GM18909 (cell line): ENCODE results near the gene FXYD6.

Experiments used
- ATAC-seq: cut with Tn5 transposase; IDR thresholded peaks from one replicate; pipeline ENCODE4 v1.9.1; 2021; ENCODE audit warnings: mild to moderate bottlenecking; ENCODE audit not compliant: unreplicated experiment, poor library complexity

Gene FXYD6

DNA sequence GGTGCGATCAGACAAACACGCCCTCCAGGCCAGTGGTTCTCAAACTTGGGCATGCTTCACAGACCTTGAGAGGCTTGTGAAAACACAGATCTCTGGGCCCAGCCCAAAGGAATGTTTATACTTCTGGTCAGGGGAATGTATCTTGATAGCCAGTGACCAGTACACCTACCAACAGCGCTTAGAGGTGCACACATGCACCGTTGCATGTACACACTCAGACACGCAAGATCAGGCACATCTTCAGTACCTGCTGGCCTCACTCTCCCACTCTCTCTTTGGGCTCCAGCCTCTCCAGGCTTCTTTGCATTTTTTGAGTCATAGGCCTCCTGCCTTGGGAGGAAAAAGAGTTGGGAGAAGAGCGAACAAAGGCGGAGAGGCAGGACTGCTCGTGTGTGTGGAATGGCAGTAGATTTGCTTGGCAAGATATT lies 11.7 kb upstream of the FXYD6 start:
- no peak for ATAC-seq

DNA sequence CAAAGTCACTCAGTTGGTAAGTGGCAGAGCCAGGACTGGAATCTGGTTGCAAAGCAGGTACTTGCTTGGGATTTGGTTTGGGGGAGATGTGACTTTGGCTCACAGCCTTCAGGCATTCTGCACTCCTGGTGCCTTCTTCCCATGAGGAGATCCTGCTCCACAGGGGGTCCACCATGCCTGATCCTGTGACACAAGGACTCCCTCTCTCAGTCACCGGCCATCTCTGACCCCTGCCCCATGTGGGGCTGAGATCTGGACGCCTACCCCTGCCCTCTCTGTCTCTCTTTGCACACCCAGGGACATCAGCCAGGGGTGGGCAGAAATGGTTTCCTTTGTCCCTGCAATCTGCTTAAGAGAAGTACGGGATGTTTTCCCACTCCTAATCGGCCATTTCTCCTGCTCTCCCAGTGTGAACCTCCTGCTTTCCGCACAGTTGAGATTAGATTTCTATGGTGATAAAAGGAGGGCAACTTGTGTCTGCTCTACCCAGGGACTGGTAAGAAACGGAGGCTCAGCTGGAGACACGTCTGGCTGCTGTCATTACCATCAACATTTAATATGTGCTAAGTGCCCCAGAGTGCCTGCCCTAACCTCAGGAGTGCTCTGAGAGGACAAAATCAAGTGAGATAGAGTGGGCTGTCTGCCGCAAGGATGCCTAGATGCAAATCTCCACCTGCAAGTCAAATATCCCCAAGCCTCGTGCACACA lies 11.1 kb upstream of the FXYD6 start:
- ATAC-seq, result no peak

DNA sequence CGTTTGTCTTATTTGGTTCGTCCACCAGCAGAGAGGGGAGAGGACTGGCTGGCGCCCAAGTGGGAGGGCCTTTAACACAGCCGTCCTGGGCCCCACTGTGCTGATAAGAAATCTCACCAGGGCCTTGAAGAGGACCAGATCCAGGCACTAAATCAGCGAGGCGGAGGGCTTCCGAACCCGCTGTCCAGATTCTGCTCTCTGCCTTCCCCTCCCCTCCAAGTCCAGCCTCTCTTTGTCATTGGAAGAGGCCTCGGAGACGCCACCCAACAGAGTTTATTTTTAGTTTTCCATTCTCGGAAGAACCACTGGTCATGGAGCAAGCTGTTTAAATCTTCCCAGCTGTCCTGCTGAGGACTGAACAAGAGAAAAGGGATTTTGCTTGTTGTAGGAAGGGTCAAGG lies 9.3 kb upstream of the FXYD6 start:
- no peak for ATAC-seq

DNA sequence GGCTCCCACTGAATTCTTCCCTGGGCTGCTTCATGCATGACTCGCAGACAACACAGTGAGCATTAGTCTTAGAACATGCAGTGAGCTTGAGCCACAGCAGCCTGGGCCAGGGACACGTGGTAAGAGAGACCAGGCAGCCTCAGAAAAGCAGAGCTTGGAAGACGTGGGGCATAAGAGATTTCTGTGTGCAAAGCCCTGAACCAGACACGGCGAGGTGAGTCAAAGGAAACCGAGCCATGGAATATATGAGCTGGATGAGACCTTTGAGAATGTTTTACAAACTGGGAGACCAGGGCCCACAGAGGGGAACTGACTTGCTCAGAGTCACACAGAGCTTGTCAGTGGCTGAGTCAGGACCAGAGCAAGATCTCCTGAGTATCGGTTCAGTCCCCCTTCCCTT lies 8.5 kb upstream of the FXYD6 start:
- no peak for ATAC-seq

DNA sequence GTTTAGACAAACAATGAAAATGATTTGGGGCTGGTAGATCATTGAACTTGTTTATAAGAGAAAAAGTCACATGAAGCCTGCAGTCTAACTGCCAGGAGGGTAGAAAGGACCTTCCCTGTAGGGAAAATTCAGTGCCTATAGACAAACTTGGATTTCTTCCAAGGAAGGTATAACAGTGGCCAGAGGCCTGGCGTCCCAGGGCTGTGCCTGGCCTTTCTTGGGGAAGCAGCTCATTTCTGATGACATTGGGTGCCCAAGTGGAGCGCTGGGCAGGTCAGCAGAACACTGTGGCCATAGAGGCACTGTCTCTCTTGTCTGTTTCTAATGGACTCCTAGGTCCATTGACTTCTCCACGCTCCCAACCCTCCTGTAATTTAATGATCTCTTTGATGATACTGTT lies 6.6 kb upstream of the FXYD6 start:
- ATAC-seq, result no peak

DNA sequence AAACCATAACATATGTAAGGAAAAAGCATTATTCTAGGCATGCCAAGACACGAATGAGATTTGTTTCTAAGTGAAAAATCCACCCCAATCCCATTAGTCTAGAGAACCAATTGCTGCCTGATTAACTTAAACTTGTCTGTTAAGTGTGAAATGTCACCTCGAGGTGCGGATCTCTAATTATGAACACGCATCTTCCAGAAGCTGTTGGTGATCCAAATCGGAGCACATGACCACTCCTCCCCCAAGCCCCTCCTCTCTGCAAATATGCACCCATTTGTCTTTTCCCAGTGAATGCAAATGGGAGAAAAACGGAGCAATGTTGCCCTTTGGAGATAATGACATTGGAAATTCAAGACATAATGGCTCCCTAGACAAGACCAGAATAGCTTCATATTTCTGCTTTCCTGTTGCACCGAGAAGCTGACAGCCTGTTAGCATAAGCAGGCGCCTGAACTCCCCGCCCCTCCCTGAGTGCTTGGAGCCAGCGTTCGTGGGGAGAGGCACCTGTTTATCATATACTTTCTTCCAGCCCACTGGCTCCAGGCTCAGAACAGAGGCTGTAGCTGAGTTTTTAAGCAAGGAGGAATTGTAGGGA lies 6.0 kb upstream of the FXYD6 start:
- no peak for ATAC-seq

DNA sequence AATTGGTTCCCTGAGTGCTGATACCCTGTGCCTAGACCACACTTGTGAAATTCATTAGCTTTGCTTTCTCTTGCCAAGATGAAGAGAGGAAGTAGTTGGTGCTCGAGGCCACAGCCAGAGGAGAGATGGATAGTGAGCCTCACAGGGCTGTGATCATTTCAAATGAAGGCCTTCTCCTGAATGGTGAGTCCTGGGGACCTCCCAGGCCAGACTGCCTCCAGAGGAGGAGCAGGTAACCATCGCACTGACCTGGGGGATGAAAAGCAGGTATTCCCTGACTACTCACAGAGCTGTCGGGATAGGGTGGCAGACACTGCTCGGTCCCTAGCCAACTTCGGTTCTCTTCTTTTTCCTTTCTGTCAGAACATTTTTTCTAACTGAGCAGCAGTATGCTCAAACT lies 4.8 kb upstream of the FXYD6 start:
- ATAC-seq, result no peak

DNA sequence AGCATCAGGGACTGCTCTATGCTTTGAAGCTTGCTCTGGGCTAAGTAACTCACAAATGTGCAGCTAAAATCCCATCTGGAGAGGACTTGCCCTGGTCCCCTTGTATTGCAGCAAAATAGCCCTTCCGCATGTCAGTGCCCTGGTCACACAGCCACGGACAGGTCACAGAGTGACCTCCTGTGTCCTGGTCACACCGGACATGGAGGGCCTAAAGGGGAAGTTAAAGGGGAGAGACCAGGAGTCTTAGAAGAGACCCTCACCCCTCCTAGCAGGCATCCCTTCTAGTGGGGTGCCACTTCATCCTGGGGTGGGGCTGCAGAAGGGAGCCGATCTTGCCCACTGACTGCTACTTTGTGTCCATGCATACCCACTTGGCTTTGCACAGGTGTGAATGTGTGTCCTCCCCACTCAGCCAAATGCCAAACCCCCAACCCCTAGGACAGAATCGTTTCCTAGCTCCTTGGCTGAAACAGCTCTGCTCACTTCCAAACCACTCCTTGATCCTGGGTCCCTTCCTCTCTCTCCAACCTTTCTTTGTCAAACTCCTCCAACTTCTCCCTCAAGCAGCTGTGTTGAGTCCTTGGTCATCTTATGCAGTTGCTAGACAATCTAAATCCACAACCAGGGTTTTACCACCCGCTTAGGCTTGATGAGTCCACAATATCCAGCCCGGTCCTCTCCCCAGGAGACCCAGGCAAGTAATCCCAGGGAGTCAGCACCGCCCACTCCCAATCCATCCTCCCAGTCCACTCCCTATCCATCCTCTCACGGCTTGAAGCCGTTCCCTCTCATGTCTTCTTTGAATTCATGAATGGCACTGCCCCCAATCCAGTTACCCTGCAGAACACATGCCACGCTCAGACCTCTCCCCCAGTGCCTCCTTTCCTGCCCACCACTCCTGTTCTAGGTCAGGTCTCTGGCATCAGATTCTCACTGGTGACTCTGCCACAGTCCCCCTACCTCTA lies 3.3 kb upstream of the FXYD6 start:
- ATAC-seq, result no peak

DNA sequence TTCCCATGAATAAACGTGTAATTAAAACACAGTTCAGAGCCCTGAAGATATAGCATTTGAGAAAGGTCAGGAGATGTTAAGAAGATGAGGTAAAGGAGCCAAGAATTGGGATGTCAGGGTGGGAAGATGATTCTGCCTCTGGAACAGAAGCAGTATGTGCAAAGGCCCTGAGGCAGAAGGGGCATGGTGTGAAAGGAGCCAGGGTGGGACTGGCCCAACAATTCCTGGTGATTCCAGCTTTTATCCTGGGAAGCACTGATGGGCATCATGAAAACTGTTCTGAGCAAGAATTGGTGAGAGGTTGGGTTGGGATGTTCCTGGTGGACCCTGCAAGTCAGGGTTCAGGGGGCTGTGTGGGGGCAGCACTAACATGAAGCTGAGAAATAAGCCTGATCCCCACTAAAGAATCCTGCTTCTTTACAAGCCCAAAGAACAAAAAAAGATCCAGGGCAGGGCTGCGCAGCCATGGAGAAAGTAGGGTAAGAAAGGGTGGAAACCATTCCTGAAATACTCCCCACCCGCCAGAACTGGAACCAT lies 2.5 kb upstream of the FXYD6 start:
- ATAC-seq, result no peak

DNA sequence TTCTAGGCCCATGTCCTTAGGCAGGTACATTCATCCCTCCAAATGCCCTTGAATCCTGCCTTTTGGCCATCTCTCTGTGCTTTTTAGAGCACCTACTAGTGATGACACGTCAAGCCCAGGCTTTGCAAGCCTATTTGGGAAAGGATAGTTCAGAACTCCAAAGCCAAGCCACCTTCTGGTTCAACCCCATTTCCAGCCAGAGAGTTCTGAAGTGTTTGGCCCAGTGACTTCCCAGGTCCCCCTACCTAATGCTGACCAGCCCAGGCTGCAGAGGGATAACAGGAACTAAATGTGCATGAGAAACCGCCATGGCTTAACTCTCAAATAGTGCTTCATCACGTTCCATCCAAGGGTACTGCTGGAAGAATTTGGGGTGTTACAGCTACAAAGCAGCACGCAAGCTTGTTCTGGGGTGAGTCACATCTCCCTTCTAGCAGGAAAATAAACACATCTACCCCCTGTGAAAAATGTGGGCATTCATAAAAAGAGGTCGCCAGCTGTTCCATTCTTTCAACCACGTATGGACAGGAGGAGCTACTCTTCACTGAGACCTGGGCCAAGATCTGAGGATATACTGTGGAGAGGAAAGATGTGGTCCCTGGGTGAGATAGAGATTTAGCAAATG lies 2.0 kb upstream of the FXYD6 start:
- no peak for ATAC-seq

DNA sequence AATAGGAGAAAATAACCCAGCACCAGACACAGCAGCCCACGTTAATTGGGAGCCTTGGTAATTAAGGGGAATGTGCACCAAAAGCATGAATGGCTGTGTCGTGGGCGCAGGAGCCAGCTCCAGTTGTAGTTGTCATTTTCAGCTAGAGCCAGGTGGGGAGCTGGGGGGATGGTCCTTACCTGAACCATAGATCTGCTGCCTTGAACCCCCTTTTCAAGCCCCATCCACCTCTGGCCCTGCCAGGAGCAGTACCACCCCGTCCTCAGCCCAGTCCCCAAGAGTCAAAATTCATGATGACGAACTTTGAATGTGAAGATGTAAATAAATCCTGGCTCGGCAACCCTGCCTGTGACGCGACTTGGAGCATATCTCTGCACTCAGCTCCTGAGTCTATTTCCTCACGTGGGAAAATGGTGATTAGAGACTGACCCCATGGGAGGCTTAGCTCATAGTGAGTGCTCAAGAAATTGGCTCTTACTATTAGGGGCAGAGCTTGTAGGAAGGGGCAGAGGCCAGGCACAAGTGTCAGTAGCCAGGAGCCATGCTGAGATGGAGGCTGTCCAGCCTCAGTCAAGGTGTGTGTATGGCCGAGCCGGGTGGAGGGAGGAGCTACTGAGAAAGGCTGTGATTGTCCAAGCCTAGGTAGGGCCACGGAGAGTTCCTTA lies 794 bp upstream of the FXYD6 start:
- ATAC-seq, result no peak

DNA sequence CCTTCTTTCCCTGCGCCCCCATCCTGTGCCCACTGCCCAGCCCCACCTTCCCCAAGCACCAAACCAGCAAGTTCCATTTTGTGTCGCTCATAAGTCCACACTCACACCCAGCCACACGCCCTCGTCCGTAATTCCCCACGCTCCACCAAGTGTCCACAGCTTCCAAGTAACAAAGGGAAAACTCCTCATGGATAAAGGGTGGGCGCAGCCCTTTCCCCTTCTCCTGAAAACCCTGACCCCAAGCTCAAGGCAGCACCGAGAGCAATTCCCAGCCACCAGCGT lies 458 bp downstream of the FXYD6 start:
- no peak for ATAC-seq

DNA sequence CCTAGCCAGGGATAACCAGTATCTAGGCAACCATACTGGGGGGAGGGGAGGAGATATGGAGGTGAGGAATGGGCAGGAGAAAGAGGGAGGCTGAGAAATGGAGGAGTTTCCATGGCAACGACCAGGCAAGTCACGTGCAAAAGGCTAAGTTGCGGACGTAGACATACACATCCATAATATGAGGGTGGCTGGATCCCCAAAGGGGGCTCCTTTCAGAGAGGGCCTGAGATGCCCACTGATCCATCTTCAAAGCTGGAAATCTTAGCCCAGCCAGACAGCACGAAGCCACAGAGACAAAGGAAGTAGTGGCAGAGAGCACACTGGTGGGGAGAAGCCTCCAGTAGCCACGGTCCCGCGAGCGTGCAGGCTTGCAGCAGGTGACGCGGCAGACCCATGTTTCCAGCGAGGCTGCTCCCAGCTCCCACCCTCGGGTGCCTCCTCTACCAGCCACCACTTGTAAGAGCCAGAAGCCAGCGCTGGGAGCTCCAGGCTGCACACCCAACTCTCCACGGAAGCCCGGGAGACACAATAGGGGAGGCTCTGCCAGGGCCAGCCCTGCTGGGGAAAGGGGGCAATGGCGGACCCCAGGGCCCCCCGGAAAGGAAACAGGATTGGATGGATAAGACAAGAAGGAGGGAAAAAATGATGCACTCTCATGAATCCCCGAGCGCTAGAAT lies 938 bp downstream of the FXYD6 start:
- ATAC-seq, result no peak

DNA sequence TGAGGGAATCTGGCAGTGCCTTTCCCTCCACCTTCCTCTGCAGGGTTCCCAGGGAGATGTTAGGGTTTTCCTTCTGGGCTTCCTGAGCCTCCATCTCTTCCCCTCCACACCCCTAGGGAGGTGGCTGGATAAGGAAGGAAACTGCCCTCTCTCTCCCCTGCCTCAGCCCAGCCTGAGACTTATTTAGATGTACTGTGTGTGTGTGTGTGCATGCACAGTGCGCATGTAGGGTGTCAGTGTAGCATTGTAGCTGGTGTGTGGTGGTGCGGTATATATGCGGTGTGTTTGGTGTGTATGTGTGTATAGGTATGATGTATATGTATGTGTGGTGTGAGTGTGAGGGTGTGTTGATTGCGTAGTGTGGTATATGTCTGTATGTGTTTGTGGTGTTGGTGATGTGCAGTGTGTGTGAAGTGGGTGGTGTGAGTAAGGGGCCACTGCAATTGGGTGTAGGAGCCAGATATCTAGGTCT lies 1.5 kb downstream of the FXYD6 start:
- no peak for ATAC-seq

DNA sequence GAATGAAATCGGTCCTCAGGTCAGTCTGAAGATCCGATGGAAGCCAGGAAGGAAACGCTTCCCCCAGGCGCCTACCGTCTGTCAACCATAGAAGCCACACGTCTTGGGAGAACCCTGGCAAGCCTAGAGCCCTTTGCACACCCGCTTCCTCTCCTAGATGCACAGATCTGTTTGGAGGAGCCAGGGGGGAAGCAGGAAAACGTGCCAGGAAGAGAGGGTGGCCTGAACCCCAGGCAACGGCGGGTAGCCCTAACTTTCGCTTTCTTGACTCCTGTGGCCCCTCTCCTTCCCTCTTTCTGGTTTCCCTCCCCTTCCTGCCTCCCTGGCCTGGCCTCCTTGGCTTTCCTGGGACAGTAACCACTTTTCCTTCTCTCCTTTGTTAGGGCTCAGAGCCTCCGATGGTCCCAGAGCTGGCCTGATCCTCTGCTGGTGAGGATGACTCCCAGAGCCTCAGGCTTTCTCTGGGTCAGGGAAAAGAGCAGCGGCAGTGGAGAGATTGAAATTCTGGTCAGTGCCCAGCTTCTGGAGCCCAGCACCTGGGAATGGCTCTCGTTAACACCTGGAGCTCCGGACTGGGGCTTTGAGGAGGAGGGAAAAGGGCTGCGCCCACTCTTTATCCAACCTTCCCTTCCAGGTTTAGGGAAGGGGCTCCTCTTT lies 2.1 kb downstream of the FXYD6 start:
- no peak for ATAC-seq

DNA sequence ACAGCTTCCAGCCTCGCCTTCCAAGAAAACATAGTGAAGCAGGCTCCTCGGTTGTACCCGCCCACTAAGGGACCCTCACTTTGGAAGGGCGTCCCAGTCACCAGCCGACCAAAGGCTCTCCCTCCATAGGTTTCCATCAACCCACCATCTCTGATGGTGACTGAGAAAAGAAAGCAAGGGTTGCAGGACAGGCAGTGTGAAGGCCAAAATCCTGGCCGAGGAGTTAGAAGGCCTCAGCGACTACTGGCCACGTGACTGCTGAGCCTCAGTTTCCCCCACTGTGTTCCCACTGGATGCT lies 2.7 kb downstream of the FXYD6 start:
- no peak for ATAC-seq

DNA sequence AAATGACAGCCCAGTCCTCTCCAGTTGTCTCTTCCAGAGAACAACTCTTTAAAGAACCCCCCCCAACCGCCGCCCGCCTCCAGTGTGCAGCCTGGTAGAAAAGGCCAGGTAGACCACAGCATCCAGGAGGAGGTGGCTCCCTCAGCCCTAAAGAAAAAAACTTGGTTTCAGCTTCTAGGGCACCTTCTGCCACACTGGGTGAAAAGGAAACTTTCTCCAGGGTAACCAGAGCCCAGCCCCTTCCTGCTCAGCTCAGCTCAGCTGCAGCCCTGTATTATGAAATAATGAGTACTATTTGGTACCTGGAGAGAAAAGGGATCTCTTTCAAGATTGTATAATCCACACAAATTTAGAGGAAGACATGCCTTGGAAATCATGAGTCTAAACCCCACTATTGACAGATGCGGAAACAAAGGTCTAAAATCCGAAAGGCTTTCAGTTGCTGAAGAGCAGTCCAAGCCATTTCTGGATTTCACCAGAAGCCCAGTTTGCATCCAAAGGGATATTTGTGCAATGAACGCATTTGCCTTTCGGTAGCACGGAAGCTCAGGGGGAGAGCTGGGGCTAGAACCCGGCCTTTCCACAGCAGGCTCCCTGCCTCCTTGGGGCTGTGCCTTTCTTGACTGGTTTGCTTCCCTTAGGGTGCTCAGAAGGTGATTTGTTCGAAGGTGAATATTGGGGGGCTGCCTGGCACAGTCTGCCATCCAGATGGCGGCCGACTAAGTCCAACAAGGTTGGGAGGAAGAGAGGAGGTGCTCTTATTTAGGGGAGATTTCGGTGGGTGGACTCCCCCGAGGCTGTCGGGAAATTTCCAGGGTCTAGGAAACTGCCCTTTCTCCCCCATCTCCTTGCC lies 3.3 kb downstream of the FXYD6 start:
- ATAC-seq, result no peak

DNA sequence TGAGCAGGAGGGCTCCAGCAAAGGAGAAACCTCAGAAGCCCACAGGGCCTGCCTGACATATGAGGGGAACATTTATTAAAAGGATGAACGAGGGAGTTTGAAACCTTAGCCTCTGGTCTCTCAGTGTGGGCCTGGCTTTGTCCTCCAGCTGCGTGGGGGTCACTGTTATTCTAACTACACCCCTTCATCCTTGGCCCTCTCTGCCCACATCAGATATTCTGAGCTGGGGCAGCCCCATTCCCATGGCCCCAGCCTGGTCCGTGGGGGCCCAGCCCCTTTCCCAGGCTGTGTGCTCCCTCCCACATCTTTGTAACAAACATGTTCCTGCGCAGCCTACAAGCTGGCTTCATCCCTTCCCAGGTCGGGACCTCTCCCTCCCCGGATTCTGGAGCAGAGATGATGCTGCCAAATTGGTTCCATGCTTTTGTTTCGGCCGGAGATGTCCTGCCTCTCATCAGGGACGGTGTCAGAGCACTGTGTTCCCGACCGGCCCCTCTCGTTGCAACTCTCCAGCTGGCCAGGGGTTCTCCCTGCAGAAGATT lies 4.0 kb downstream of the FXYD6 start:
- no peak for ATAC-seq
